Esophagus squamous epithelium (tissue), 5 donors: ENCODE measurements around the gene PDZRN3. TPM values are rescaled to one million over a fixed set of nuclear protein-coding genes. Genes with fewer than 3 reads are reported as not detected.
A peak's percentile ranks its signal among the peaks of the same experiment; 100 is the strongest.

Source experiments
- DNase-seq: peaks from one replicate; lab custom pipeline; 2025; lab: John Stamatoyannopoulos, UW
- H3K27ac ChIP-seq, 4 donors: fragments of 200-600 bp; sonication (generic); one replicate each; pipeline ENCODE4 v1.5.1; 2016 to 2019; ENCODE audit warnings: mild to moderate bottlenecking in 1 of 4
- H3K27me3 ChIP-seq, 4 donors: fragments of 200-600 bp; sonication (generic); 1 replicate in 3 of 4; 2 replicates in 1 of 4; pipeline versions ENCODE4 v1.5.1 to v1.6.0; 2017 to 2021; ENCODE audit warnings: antibody characterized with exemption in 1 of 4
- H3K36me3 ChIP-seq, 3 donors: fragments of 200-600 bp; sonication (generic); one replicate each; pipeline ENCODE4 v1.5.1; 2016 to 2019
- H3K4me1 ChIP-seq, 3 donors: fragments of 200-600 bp; sonication (generic); one replicate each; pipeline ENCODE4 v1.5.1; 2017 to 2019
- H3K4me3 ChIP-seq, 4 donors: fragments of 200-600 bp; sonication (generic); 1 replicate in 3 of 4; 2 replicates in 1 of 4; pipeline ENCODE4 v1.5.1; 2016 to 2019; ENCODE audit warnings: mild to moderate bottlenecking in 2 of 4, moderate library complexity in 1 of 4
- H3K9me3 ChIP-seq, 3 donors: fragments of 200-600 bp; sonication (generic); one replicate each; pipeline ENCODE4 v1.5.1; 2016 to 2019
- CTCF ChIP-seq, 6 experiments: fragments of 450-650 bp in 4 of 6; fragments of 200-600 bp in 2 of 6; sonication (generic) in 2 of 6; IDR thresholded peaks; one replicate each; pipeline ENCODE4 v1.5.1; 2016 to 2019; ENCODE audit warnings: antibody characterized with exemption in 6 of 6, mild to moderate bottlenecking in 4 of 6, moderate library complexity in 4 of 6
- POLR2A ChIP-seq, 4 donors: fragments of 450-650 bp; IDR thresholded peaks; one replicate each; pipeline ENCODE4 v1.6.1; 2017; ENCODE audit warnings: antibody characterized with exemption in 4 of 4, mild to moderate bottlenecking in 4 of 4, moderate library complexity in 3 of 4
- WGBS, 2 donors: methylation state at CpG; one replicate each; pipeline ENCODE4 v1.1.5; 2018; 5-methylcytosine and 5-hydroxymethylcytosine counted together
- intact Hi-C: fragments of 100-400 bp; cut with DNase I; formaldehyde crosslinking; loops from one replicate; pipeline ENCODE4 v1.15.0; 2022
- total RNA-seq, 4 donors: library from RNA; depleted of rRNA; stranded (reverse); fragments of >200 nt; gene quantifications; one replicate each; pipeline ENCODE4 v1.1.0, GENCODE V29; 2016
- donor health status: DM: yes; HTN: yes; CAD: no.

PDZRN3 gene
- total RNA-seq, 4 donors from 2014 or later, result 22.1 to 54.9 (median 38.9) TPM

- peak overlapping the region in 1 of 4 donors; percentile 3 for H3K4me3 ChIP-seq
- intact Hi-C loops, result no loop called here
These were observed 201.6 kb downstream of the PDZRN3 start for GRCh38 chr3:73423116-73423515.

GRCh38 chr3:73422571-73422970 lies 202.2 kb downstream of the PDZRN3 start:
- intact Hi-C loops, result no loop called here
- Histone ChIP-seq H3K4me1 (peaks cover 0 to 48% (median 6%) of the 10 kb centered on the region in 3 donors), H3K36me3 (no peaks in the 10 kb centered on the region), H3K4me3 (no peak overlapping the region), H3K27me3 (no peaks in the 10 kb centered on the region), H3K27ac (peak overlapping the region in 3 of 4 donors; percentile 71 to 77 (median 76)), H3K9me3 (no peaks in the 10 kb centered on the region)
- TF ChIP-seq POLR2A (IDR thresholded peaks at IDR 0.05), result no peak
- no peak for TF ChIP-seq CTCF (IDR thresholded peaks at IDR 0.05)
- DNase-seq, result no peak
- 29 to 43% methylated on average over 1 to 2 of the region's 2 CpGs for WGBS, 2 donors

More at GRCh38 chr3:73423116-73423515, 201.6 kb downstream of the PDZRN3 start:
- WGBS, 2 donors, result 67 to 72% methylated on average over 3 of the region's 3 CpGs
- Histone ChIP-seq H3K27me3 (no peaks in the 10 kb centered on the region), H3K27ac (peak overlapping the region in 3 of 4 donors; percentile 71 to 77 (median 76)), H3K4me1 (peaks cover 0 to 49% (median 6%) of the 10 kb centered on the region in 3 donors), H3K36me3 (no peaks in the 10 kb centered on the region), H3K9me3 (no peaks in the 10 kb centered on the region)
- no peak for DNase-seq
- TF ChIP-seq CTCF (IDR thresholded peaks at IDR 0.05) (no peak), POLR2A (IDR thresholded peaks at IDR 0.05) (no peak)

GRCh38 chr3:73419942-73420341 lies 204.8 kb downstream of the PDZRN3 start:
- no peak overlapping the region for H3K4me3 ChIP-seq
- H3K36me3 ChIP-seq, result no peaks in the 10 kb centered on the region
- H3K27me3 ChIP-seq, result no peaks in the 10 kb centered on the region
- H3K27ac ChIP-seq, result peak overlapping the region in 3 of 4 donors; percentile 67 to 76 (median 70)
- TF ChIP-seq POLR2A (IDR thresholded peaks at IDR 0.05) (no peak), CTCF (IDR thresholded peaks at IDR 0.05) (no peak)
- no peak for DNase-seq
- WGBS, 2 donors, result 62 to 78% methylated on average over 3 of the region's 3 CpGs
- H3K9me3 ChIP-seq, result no peaks in the 10 kb centered on the region
- peaks cover 0 to 31% (median 6%) of the 10 kb centered on the region in 3 donors for H3K4me1 ChIP-seq
- intact Hi-C loops, result no loop called here

GRCh38 chr3:73419179-73419803 lies 205.4 kb downstream of the PDZRN3 start:
- no peak for DNase-seq
- TF ChIP-seq CTCF (IDR thresholded peaks at IDR 0.05) (peak in 2 of 6 experiments; percentile 12), POLR2A (IDR thresholded peaks at IDR 0.05) (no peak)
- Histone ChIP-seq H3K4me3 (no peak overlapping the region), H3K36me3 (no peaks in the 10 kb centered on the region), H3K4me1 (peaks cover 0 to 31% (median 6%) of the 10 kb centered on the region in 3 donors), H3K27ac (peak overlapping the region in 3 of 4 donors; percentile 67 to 76 (median 70)), H3K9me3 (no peaks in the 10 kb centered on the region), H3K27me3 (no peaks in the 10 kb centered on the region)
- 56 to 65% methylated on average over 14 of the region's 14 CpGs for WGBS, 2 donors
- intact Hi-C loops, result no loop called here

- DNase-seq, result no peak
- H3K27ac ChIP-seq, result peak overlapping the region in 3 of 4 donors; percentile 67 to 76 (median 70)
- intact Hi-C loops, result no loop called here
- TF ChIP-seq POLR2A (IDR thresholded peaks at IDR 0.05) (no peak), CTCF (IDR thresholded peaks at IDR 0.05) (no peak)
- peaks cover 0 to 28% (median 6%) of the 10 kb centered on the region in 3 donors for H3K4me1 ChIP-seq
- no peaks in the 10 kb centered on the region for H3K9me3 ChIP-seq
- 42 to 58% methylated on average over 4 of the region's 4 CpGs for WGBS, 2 donors
- no peaks in the 10 kb centered on the region for H3K27me3 ChIP-seq
- H3K4me3 ChIP-seq, result no peak overlapping the region
- H3K36me3 ChIP-seq, result no peaks in the 10 kb centered on the region
These were observed 206.1 kb downstream of the PDZRN3 start for GRCh38 chr3:73418681-73419080.
